Hepatocyte (in vitro differentiated cells): Measurements from ENCODE around the gene HMGCS1. TPM values are rescaled to one million over a fixed set of nuclear protein-coding genes. Genes with fewer than 3 reads are reported as not detected.

Experiments
- DNase-seq: peaks from one replicate; pipeline ENCODE4 v3.0.0-alpha.2; 2016; ENCODE audit warnings: low spot score
- H2AFZ ChIP-seq: fragments of 200-600 bp; sonication (generic); 2 replicates; pipeline ENCODE4 v1.6.0; 2016; ENCODE audit warnings: antibody characterized with exemption, mild to moderate bottlenecking
- H3K27ac ChIP-seq: fragments of 200-600 bp; sonication (generic); 2 replicates; pipeline ENCODE4 v1.5.1; 2016; ENCODE audit warnings: mild to moderate bottlenecking
- H3K27me3 ChIP-seq: fragments of 200-600 bp; sonication (generic); 2 replicates; pipeline ENCODE4 v1.6.1; 2016
- H3K36me3 ChIP-seq: fragments of 200-600 bp; sonication (generic); replicated peaks from 2 replicates; pipeline ENCODE4 v1.5.1; 2016; ENCODE audit warnings: low read depth; ENCODE audit not compliant: insufficient read depth
- H3K4me1 ChIP-seq: fragments of 200-600 bp; sonication (generic); 2 replicates; pipeline ENCODE4 v1.5.1; 2016; ENCODE audit warnings: mild to moderate bottlenecking, moderate library complexity; ENCODE audit not compliant: insufficient read depth
- H3K4me2 ChIP-seq: fragments of 200-600 bp; sonication (generic); 2 replicates; pipeline ENCODE4 v1.6.0; 2016
- H3K4me3 ChIP-seq: fragments of 200-600 bp; sonication (generic); 2 replicates; pipeline ENCODE4 v1.5.1; 2016; ENCODE audit warnings: mild to moderate bottlenecking
- H3K79me2 ChIP-seq: fragments of 200-600 bp; sonication (generic); 2 replicates; pipeline ENCODE4 v1.6.0; 2017; ENCODE audit warnings: mild to moderate bottlenecking
- H3K9me2 ChIP-seq: fragments of 200-600 bp; sonication (generic); replicated peaks from 2 replicates; pipeline ENCODE4 v1.6.0; 2017; ENCODE audit warnings: mild to moderate bottlenecking; ENCODE audit not compliant: insufficient read depth
- H3K9me3 ChIP-seq: fragments of 200-600 bp; sonication (generic); 2 replicates; pipeline ENCODE4 v1.5.1; 2016; ENCODE audit warnings: low read depth, mild to moderate bottlenecking
- H4K20me1 ChIP-seq: fragments of 200-600 bp; sonication (generic); 2 replicates; pipeline ENCODE4 v1.6.0; 2016; ENCODE audit warnings: mild to moderate bottlenecking; ENCODE audit not compliant: insufficient read depth, poor library complexity, severe bottlenecking
- CTCF ChIP-seq: fragments of 200-600 bp; sonication (generic); IDR thresholded peaks from 2 replicates; pipeline ENCODE4 v1.5.1; 2016; ENCODE audit warnings: antibody characterized with exemption, mild to moderate bottlenecking; ENCODE audit not compliant: poor library complexity
- EZH2 ChIP-seq: fragments of 200-600 bp; sonication (generic); IDR thresholded peaks from 2 replicates; pipeline ENCODE4 v1.6.1; 2016; ENCODE audit warnings: antibody characterized with exemption, mild to moderate bottlenecking, borderline replicate concordance
- EZH2phosphoT487 ChIP-seq: fragments of 200-600 bp; sonication (generic); IDR thresholded peaks from one replicate; pipeline ENCODE4 v1.6.1; 2018; ENCODE audit warnings: antibody characterized with exemption, mild to moderate bottlenecking, low read depth, moderate library complexity; ENCODE audit not compliant: unreplicated experiment, severe bottlenecking
- WGBS: methylation state at CpG from one replicate; pipeline ENCODE4 v1.1.6; 2016; ENCODE audit warnings: low lambda C conversion rate; ENCODE audit errors: missing lambda C conversion rate; 5-methylcytosine and 5-hydroxymethylcytosine counted together
- polyA plus RNA-seq: library from polyadenylated mRNA; unstranded; fragments of >200 nt; fragmentation: Nextera tagmentation; extraction: Ambion mirVana; gene quantifications from 2 replicates; pipeline ENCODE4 v1.2.1, GENCODE V29; 2016
- total RNA-seq: library from RNA; depleted of rRNA; stranded (reverse); fragments of >200 nt; gene quantifications from 2 replicates; pipeline ENCODE4 v1.2.3, GENCODE V29; 2014

Gene HMGCS1
- total and polyA plus RNA-seq, 2 experiments from 2014 or later = 114 to 333 TPM

- Histone ChIP-seq H3K27ac (no peak overlapping the region), H3K4me1 (no peaks in the 10 kb centered on the region), H3K79me2 (no peaks in the 10 kb centered on the region), H2AFZ (no peak overlapping the region), H3K4me3 (no peak overlapping the region), H3K36me3 (no peaks in the 10 kb centered on the region), H3K27me3 (peaks cover 5% of the 10 kb centered on the region), H3K4me2 (no peak overlapping the region), H3K9me3 (no peaks in the 10 kb centered on the region), H3K9me2 (no peaks in the 10 kb centered on the region), H4K20me1 (no peaks in the 10 kb centered on the region)
- no peak for TF ChIP-seq EZH2phosphoT487
- TF ChIP-seq CTCF = no peak
- TF ChIP-seq EZH2 = no peak
- WGBS = 70% methylated on average over 11 of the region's 11 CpGs
- DNase-seq = no peak
Observed at GRCh38 chr5:43244823-43245565, 68.2 kb downstream of the HMGCS1 start.

GRCh38 chr5:43243270-43243669 lies 69.9 kb downstream of the HMGCS1 start:
- Histone ChIP-seq H4K20me1 (no peaks in the 10 kb centered on the region), H3K27me3 (peaks cover 5% of the 10 kb centered on the region), H3K4me2 (no peak overlapping the region), H3K79me2 (no peaks in the 10 kb centered on the region), H3K36me3 (no peaks in the 10 kb centered on the region), H3K4me3 (no peak overlapping the region), H2AFZ (no peak overlapping the region), H3K9me3 (no peaks in the 10 kb centered on the region), H3K9me2 (no peaks in the 10 kb centered on the region), H3K27ac (no peak overlapping the region), H3K4me1 (no peaks in the 10 kb centered on the region)
- TF ChIP-seq EZH2 = no peak
- no peak for TF ChIP-seq CTCF
- no peak for TF ChIP-seq EZH2phosphoT487
- no peak for DNase-seq

- Histone ChIP-seq H3K4me2 (no peak overlapping the region), H4K20me1 (no peaks in the 10 kb centered on the region), H3K4me1 (no peaks in the 10 kb centered on the region), H2AFZ (no peak overlapping the region), H3K9me3 (no peaks in the 10 kb centered on the region), H3K27ac (no peak overlapping the region), H3K9me2 (no peaks in the 10 kb centered on the region), H3K79me2 (no peaks in the 10 kb centered on the region), H3K27me3 (peaks cover 5% of the 10 kb centered on the region), H3K36me3 (no peaks in the 10 kb centered on the region), H3K4me3 (no peak overlapping the region)
- no peak for DNase-seq
- TF ChIP-seq CTCF (no peak), EZH2 (no peak), EZH2phosphoT487 (no peak)
- WGBS = 71% methylated on average over 1 of the region's 1 CpG
Observed at GRCh38 chr5:43242196-43242595, 71.0 kb downstream of the HMGCS1 start.

Other genes starting within 250 kb of the HMGCS1 start
- 27.9 and 44.7 TPM in 2 replicates for gene ZNF131, start 192.5 kb downstream of the HMGCS1 start, total RNA-seq
- 23.1 and 27.1 TPM in 2 replicates for gene ZNF131, start 192.5 kb downstream of the HMGCS1 start, polyA plus RNA-seq
- gene NIM1K, start 121.2 kb downstream of the HMGCS1 start, total RNA-seq = not detected in 2 replicates
- 0.57 TPM in 1 of 2 replicates, not detected in the other for gene NIM1K, start 121.2 kb downstream of the HMGCS1 start, polyA plus RNA-seq
- 0.52 and 0.80 TPM in 2 replicates for gene CCL28, start 99.0 kb upstream of the HMGCS1 start, total RNA-seq
- gene CCL28, start 99.0 kb upstream of the HMGCS1 start, polyA plus RNA-seq = 0.80 and 1.1 TPM in 2 replicates
- gene TMEM267, start 170.5 kb upstream of the HMGCS1 start, total RNA-seq = 17.4 and 19.4 TPM in 2 replicates
- gene TMEM267, start 170.5 kb upstream of the HMGCS1 start, polyA plus RNA-seq = 7.9 and 9.7 TPM in 2 replicates
- 2.1 and 4.5 TPM in 2 replicates for gene C5orf34, start 201.7 kb upstream of the HMGCS1 start, total RNA-seq
- 1.9 and 3.3 TPM in 2 replicates for gene C5orf34, start 201.7 kb upstream of the HMGCS1 start, polyA plus RNA-seq
- 131 and 140 TPM in 2 replicates for gene PAIP1, start 243.7 kb upstream of the HMGCS1 start, total RNA-seq
- gene PAIP1, start 243.7 kb upstream of the HMGCS1 start, polyA plus RNA-seq = 123 and 128 TPM in 2 replicates